HL-60/S4 treated with retinoic acid at 250 ng/mL for 4 days and 3 days (cell line): ENCODE data around the gene TINAGL1.

Source experiments
- in situ Hi-C: fragments of 300-500 bp; cut with MboI; formaldehyde crosslinking; loops from 2 replicates; pipeline ENCODE4 v1.7.0; 2022; ENCODE audit warnings: low sequenced_read_pairs

TINAGL1 gene

GRCh38 chr1:31600641-31601040 is 24.3 kb downstream of the TINAGL1 start:
- in situ Hi-C loops = no loop called here

GRCh38 chr1:31602081-31602480 is 25.8 kb downstream of the TINAGL1 start:
- in situ Hi-C loops = no loop called here

GRCh38 chr1:31605908-31606427 is 29.7 kb downstream of the TINAGL1 start:
- in situ Hi-C loops = no loop called here

GRCh38 chr1:31607360-31607759 is 31.0 kb downstream of the TINAGL1 start:
- in situ Hi-C loops = no loop called here

- in situ Hi-C loops = no loop called here
These were observed 33.3 kb downstream of the TINAGL1 start for GRCh38 chr1:31609514-31610118.

GRCh38 chr1:31614414-31615005 is 38.2 kb downstream of the TINAGL1 start:
- in situ Hi-C loops = no loop called here

GRCh38 chr1:31615414-31615813 is 39.1 kb downstream of the TINAGL1 start:
- in situ Hi-C loops = no loop called here

GRCh38 chr1:31615939-31616338 is 39.6 kb downstream of the TINAGL1 start:
- in situ Hi-C loops = no loop called here

GRCh38 chr1:31617218-31617915 is 41.1 kb downstream of the TINAGL1 start, which contains the start of gene HCRTR1:
TSS of gene HCRTR1 (plus strand) at chr1:31617689. CDS start at chr1:31619193, 1,504 bp downstream.
- in situ Hi-C loops = no loop called here

- in situ Hi-C loops = no loop called here
These were observed 41.8 kb downstream of the TINAGL1 start for GRCh38 chr1:31617916-31618746.

- in situ Hi-C loops = no loop called here
These were observed 42.9 kb downstream of the TINAGL1 start for GRCh38 chr1:31618916-31619846.

GRCh38 chr1:31620631-31621497 is 44.5 kb downstream of the TINAGL1 start:
- in situ Hi-C loops = no loop called here

- in situ Hi-C loops = no loop called here
These were observed 45.1 kb downstream of the TINAGL1 start for GRCh38 chr1:31621498-31621820.

GRCh38 chr1:31621847-31622730 is 45.8 kb downstream of the TINAGL1 start:
- in situ Hi-C loops = no loop called here

- in situ Hi-C loops = no loop called here
These were observed 47.0 kb downstream of the TINAGL1 start for GRCh38 chr1:31623365-31623764.

- in situ Hi-C loops = no loop called here
These were observed 48.0 kb downstream of the TINAGL1 start for GRCh38 chr1:31624309-31624708.

GRCh38 chr1:31624731-31625514 is 48.6 kb downstream of the TINAGL1 start:
- in situ Hi-C loops = no loop called here
